AG04450 (cell line): Measurements from ENCODE around the gene PTCD1. TPM values are rescaled to one million over a fixed set of nuclear protein-coding genes. Genes with fewer than 3 reads are reported as not detected.
A peak's percentile ranks its signal among the peaks of the same experiment; 100 is the strongest.
"Not testable (repeated sequence)": the region's sequence is repeated elsewhere in the genome, so short reads cannot be mapped to it uniquely, and the experiment has no call there.

Experiments
- CTCF ChIA-PET: fragments of 300-600, 350-600 bp; formaldehyde crosslinking; extraction: SDS; loops from one replicate; lab custom pipeline; 2022; ENCODE audit warnings: antibody characterized with exemption, inconsistent platforms; lab: Charles Lee
- POLR2A ChIA-PET: fragments of 350-600 bp; formaldehyde crosslinking; extraction: SDS; loops from one replicate; lab custom pipeline; 2021; ENCODE audit warnings: antibody characterized with exemption, inconsistent platforms; lab: Yijun Ruan, JAX
- DNase-seq: peaks from one replicate; pipeline ENCODE4 v3.0.0-alpha.2; 2011; ENCODE audit warnings: low read depth, low spot score
- H3K27ac ChIP-seq: one replicate; pipeline ENCODE4 v1.5.1; 2012; ENCODE audit warnings: low read depth, low read length, control low read depth
- H3K27me3 ChIP-seq: one replicate; pipeline ENCODE4 v1.6.0; 2012; ENCODE audit warnings: low read length; ENCODE audit not compliant: control insufficient read depth, insufficient read depth
- H3K4me3 ChIP-seq: 2 replicates; pipeline ENCODE4 v1.5.1; 2011; ENCODE audit warnings: mild to moderate bottlenecking, low read depth, low read length, control low read depth
- H3K9me3 ChIP-seq: 2 replicates; pipeline ENCODE4 v1.5.1; 2012; ENCODE audit warnings: low read length; ENCODE audit not compliant: control insufficient read depth, insufficient read depth
- polyA plus RNA-seq: library from polyadenylated mRNA; depleted of rRNA; stranded (reverse); fragments of >200 nt; gene quantifications from 2 replicates; pipeline ENCODE4 v1.2.3, GENCODE V29; 2011
- TF ChIP-seq, protein P1 (sequence below): IDR thresholded peaks from 2 replicates; pipeline ENCODE4 v1.5.1; 2011; ENCODE audit warnings: low read depth, low read length, control low read depth, inconsistent platforms

The PTCD1 gene
- polyA plus RNA-seq, 1 experiment: 2.7 TPM

DNA sequence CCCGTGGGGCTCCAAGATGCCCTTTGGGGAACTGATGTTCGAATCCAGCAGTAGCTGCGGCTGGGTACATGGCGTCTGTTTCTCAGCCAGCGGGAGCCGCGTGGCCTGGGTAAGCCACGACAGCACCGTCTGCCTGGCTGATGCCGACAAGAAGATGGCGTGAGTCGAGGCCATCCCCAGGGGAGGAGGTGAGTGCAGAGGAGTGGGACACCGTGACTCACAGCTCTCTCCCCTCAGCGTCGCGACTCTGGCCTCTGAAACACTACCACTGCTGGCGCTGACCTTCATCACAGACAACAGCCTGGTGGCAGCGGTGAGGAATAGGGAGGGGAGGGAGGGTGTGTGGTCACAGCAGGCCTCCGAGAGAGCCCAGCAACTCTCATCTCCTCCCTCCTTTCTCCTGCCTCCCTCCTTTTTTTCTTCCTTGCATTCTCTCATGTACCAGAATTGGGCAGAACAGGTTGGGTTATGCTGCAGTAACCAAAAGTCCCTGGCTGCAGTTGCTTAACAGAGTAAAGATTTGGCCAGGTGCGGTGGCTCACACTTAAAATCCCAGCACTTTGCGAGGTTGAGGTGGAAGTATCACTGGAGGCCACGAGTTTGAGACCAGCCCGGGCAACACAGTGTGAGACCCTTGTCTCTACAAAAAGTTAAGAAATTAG, 47.5 kb downstream of the PTCD1 start:
- TF ChIP-seq, protein P1, sequence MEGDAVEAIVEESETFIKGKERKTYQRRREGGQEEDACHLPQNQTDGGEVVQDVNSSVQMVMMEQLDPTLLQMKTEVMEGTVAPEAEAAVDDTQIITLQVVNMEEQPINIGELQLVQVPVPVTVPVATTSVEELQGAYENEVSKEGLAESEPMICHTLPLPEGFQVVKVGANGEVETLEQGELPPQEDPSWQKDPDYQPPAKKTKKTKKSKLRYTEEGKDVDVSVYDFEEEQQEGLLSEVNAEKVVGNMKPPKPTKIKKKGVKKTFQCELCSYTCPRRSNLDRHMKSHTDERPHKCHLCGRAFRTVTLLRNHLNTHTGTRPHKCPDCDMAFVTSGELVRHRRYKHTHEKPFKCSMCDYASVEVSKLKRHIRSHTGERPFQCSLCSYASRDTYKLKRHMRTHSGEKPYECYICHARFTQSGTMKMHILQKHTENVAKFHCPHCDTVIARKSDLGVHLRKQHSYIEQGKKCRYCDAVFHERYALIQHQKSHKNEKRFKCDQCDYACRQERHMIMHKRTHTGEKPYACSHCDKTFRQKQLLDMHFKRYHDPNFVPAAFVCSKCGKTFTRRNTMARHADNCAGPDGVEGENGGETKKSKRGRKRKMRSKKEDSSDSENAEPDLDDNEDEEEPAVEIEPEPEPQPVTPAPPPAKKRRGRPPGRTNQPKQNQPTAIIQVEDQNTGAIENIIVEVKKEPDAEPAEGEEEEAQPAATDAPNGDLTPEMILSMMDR: no peak
- Histone ChIP-seq H3K27me3 (no peaks in the 10 kb centered on the region), H3K9me3 (no peaks in the 10 kb centered on the region; the same call in 1 of the 2 replicates), H3K27ac (no peak overlapping the region), H3K4me3 (no peak overlapping the region)
- no peak for DNase-seq
- POLR2A ChIA-PET: interaction anchor here (1.0 to 1.1 kb wide), 2 partner anchors 17 to 18 kb away, joined by 5 to 6 read pairs; partner anchors contain the start of genes ARPC1B, BUD31 and PDAP1
- CTCF ChIA-PET: no interaction called here

DNA sequence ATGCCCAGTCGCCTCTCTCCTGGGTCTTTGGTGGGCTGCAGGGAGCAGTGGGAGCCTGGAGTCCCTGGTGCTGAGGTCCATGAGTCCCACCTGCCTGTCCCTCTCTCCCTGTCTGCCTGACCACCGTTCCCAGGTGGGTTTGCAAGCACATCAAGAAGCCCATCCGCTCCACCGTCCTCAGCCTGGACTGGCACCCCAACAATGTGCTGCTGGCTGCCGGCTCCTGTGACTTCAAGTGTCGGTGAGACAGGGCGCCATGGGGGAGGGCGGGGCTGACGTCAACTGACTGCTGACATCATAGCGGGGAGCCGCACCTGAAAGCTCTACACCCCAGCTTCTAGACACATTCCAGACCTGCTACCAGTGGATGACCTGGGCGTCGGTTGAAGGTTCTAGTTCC, 48.8 kb downstream of the PTCD1 start:
- ChIA-PET CTCF (no interaction called here), POLR2A (no interaction called here)
- Histone ChIP-seq H3K4me3 (no peak overlapping the region), H3K9me3 (no peaks in the 10 kb centered on the region; the same call in 1 of the 2 replicates), H3K27ac (no peak overlapping the region), H3K27me3 (no peaks in the 10 kb centered on the region)
- TF ChIP-seq, protein P1: no peak
- DNase-seq: no peak

DNA sequence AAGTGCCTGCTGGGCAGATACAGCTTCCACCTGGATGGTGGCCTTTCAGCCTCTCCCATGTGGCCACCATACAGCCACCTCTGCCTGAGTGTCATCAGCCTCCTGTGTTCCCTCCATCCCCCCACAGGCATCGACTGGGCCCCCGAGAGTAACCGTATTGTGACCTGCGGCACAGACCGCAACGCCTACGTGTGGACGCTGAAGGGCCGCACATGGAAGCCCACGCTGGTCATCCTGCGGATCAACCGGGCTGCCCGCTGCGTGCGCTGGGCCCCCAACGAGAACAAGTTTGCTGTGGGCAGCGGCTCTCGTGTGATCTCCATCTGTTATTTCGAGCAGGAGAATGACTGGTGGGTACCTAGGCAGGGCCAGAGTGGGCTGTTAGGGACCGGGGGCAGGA, 50.7 kb downstream of the PTCD1 start:
- Histone ChIP-seq H3K9me3 (no peaks in the 10 kb centered on the region; the same call in 1 of the 2 replicates), H3K4me3 (no peak overlapping the region), H3K27ac (no peak overlapping the region), H3K27me3 (no peaks in the 10 kb centered on the region)
- ChIA-PET POLR2A (no interaction called here), CTCF (no interaction called here)
- no peak for DNase-seq
- TF ChIP-seq, protein P1: no peak

DNA sequence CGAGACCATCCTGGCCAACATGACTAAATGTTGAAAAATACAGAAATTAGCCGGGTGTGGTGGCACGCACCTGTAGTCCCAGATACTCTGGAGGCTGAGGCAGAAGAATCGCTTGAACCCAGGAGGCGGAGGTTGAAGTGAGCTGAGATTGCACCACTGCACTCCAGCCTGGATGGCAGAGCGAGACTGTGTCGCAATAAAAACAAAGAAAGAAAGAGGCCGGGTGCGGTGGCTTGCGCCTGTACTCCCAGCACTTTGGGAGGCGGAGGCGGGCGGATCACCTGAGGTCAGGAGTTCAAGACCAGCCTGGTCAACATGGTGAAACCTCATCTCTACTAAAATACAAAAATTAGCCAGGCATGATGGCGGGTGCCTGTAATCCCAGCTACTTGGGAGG, 51.4 kb downstream of the PTCD1 start:
- DNase-seq, H3K4me3 ChIP-seq, H3K27ac ChIP-seq, CTCF ChIA-PET, H3K27me3 ChIP-seq, H3K9me3 ChIP-seq, POLR2A ChIA-PET: not testable (repeated sequence)

DNA sequence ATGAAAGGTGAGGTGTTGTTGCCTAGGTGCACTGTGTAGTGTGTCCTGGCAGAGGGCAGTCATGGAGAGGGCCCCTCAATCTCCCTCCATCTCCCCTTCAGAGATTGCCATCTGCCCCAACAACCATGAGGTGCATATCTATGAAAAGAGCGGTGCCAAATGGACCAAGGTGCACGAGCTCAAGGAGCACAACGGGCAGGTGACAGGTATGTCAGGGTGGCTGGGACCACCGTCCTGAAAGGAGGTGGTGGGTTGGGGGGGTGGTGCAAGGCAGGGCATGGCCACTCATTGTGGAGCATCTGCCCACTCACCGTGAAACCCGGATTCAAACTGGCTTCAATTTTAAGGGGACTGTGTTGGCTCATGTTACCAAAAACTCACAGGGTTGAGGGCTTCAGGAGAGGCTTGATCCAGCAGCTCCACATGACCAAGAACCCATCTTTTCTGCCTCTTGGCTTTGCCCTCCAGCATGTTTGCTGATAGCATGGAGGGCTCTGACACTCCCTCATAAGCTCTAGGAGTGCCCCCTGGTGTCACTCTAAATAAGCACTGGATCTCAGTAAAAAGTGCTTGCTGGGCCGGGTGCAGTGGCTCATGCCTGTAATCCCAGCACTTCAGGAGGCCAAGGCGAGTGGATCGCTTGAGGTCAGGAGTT, 51.9 kb downstream of the PTCD1 start:
- TF ChIP-seq, protein P1: 0 out of 2 replicates have a peak, but pooled peaks have one; percentile 30
- POLR2A ChIA-PET: no interaction called here

More for the DNA sequence above, 51.9 kb downstream of the PTCD1 start:
- DNase-seq: no peak
- Histone ChIP-seq H3K4me3 (no peak overlapping the region), H3K9me3 (no peaks in the 10 kb centered on the region), H3K27me3 (no peaks in the 10 kb centered on the region), H3K27ac (no peak overlapping the region)
- CTCF ChIA-PET: no interaction called here
